A549 (cell line): ENCODE results near the gene SUMF1.

ENCODE experiments used
- BCL3 ChIP-seq: fragments of >200 bp; sonication (Bioruptor Twin); formaldehyde crosslinking; IDR thresholded peaks from 3 replicates; pipeline ENCODE4 v1.6.1; 2016
- CTCF ChIP-seq: fragments of >200 bp; sonication (Bioruptor Twin); formaldehyde crosslinking; IDR thresholded peaks from 3 replicates; pipeline ENCODE4 v1.5.1; 2016
- EP300 ChIP-seq, 2 experiments: fragments of >200 bp; sonication (Bioruptor Twin); formaldehyde crosslinking; IDR thresholded peaks; 2 replicates in 1 of 2; 3 replicates in 1 of 2; pipeline ENCODE4 v1.6.1; 2016 to 2017
- ESRRA ChIP-seq: fragments of 150-350 bp; IDR thresholded peaks from 2 replicates; pipeline ENCODE4 v1.6.1; 2014; ENCODE audit warnings: mild to moderate bottlenecking, low read length, borderline replicate concordance
- JUN ChIP-seq, 2 experiments: fragments of >200 bp; sonication (Bioruptor Twin); formaldehyde crosslinking; IDR thresholded peaks; 2 replicates in 1 of 2; 3 replicates in 1 of 2; pipeline ENCODE4 v1.6.1; 2016 to 2017
- JUNB ChIP-seq: fragments of >200 bp; sonication (Bioruptor Twin); formaldehyde crosslinking; IDR thresholded peaks from 2 replicates; pipeline ENCODE4 v1.6.1; 2016
- KDM1A ChIP-seq: fragments of 200-600 bp; sonication (generic); IDR thresholded peaks from 2 replicates; pipeline ENCODE4 v1.6.1; 2016; ENCODE audit warnings: low read depth, mild to moderate bottlenecking
- MAX ChIP-seq: IDR thresholded peaks from 2 replicates; pipeline ENCODE4 v1.6.1; 2012
- NFE2L2 ChIP-seq: fragments of 150-350 bp; conservative IDR thresholded peaks from 2 replicates; pipeline ENCODE4 v1.6.1; 2014; ENCODE audit warnings: low read length
- POLR2A ChIP-seq: IDR thresholded peaks from 2 replicates; pipeline ENCODE4 v1.6.1; 2012; ENCODE audit warnings: mild to moderate bottlenecking, low read length
- TP53 ChIP-seq: fragments of 250-450 bp; sonication (Bioruptor Pico); IDR thresholded peaks from 2 replicates; pipeline ENCODE4 v1.5.0; 2021; ENCODE audit warnings: mild to moderate bottlenecking, moderate library complexity

- TF ChIP-seq CTCF (no peak), KDM1A (no peak), POLR2A (no peak), TP53 (CRISPR knock-in tag) (no peak), EP300 (IDR thresholded peaks at IDR 0.05) (no peak), MAX (no peak), ESRRA (no peak), JUNB (no peak), BCL3 (no peak), JUN (IDR thresholded peaks at IDR 0.05) (no peak), NFE2L2 (no peak)
Measured at GRCh38 chr3:4407941-4408340, 59.1 kb downstream of the SUMF1 start.
